ENCODE data around the gene PDZD4. TPM values are rescaled to one million over a fixed set of nuclear protein-coding genes. Genes with fewer than 3 reads are reported as not detected.

The PDZD4 gene
- total RNA-seq, 1 donor from 2014 or later: 4.8 TPM

DNA sequence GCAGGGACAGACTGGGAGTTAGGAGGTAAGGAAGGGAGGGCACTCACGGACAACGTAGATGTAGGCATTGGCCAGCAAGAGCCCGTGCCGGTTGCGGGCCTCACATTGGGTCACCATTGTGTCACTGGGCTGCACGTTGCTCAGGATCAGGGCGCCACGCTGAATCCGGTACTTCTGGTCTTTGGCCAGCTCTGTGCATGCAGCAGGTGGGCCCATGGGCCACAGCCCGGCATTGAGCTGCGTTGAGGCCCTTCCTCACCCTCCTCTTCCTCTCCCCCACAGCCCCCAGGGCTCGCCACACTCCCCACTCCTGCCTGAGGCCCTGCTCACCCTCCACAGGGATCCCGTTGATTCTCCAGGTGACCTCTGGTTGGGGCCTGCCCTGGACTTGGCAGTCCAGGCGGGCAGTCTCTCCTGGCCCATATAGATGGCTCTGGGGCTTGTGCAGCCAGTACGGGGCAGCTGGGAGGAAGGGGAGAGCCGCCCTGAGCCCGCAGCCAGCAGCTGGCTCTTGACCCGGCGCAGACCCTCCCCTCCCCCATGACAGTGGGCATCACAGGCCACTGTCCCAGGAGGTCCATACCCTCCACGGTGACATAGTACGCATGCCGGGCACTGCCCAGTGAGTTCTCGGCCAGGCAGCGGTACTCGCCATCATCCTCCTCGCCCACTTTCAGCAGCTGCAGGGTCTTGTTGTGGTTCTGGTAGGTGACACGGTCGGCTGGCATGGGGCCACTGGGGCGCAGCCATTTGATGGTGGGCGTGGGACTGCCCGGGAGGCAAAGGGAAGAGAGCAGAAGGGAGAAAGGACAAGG is 39.3 kb upstream of the PDZD4 start:
- Mint-ChIP-seq H3K4me3 (ENCODE audit: low read depth) (no peak overlapping the region), H3K4me1 (ENCODE audit: low read depth) (no peaks in the 10 kb centered on the region), H3K27me3 (peaks cover 8% of the 10 kb centered on the region), H3K27ac (no peak overlapping the region), H3K9me3 (ENCODE audit: low read depth) (peaks cover 2% of the 10 kb centered on the region), H3K36me3 (ENCODE audit: insufficient read depth) (no peaks in the 10 kb centered on the region)
- TF ChIP-seq, protein P1, sequence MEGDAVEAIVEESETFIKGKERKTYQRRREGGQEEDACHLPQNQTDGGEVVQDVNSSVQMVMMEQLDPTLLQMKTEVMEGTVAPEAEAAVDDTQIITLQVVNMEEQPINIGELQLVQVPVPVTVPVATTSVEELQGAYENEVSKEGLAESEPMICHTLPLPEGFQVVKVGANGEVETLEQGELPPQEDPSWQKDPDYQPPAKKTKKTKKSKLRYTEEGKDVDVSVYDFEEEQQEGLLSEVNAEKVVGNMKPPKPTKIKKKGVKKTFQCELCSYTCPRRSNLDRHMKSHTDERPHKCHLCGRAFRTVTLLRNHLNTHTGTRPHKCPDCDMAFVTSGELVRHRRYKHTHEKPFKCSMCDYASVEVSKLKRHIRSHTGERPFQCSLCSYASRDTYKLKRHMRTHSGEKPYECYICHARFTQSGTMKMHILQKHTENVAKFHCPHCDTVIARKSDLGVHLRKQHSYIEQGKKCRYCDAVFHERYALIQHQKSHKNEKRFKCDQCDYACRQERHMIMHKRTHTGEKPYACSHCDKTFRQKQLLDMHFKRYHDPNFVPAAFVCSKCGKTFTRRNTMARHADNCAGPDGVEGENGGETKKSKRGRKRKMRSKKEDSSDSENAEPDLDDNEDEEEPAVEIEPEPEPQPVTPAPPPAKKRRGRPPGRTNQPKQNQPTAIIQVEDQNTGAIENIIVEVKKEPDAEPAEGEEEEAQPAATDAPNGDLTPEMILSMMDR (IDR thresholded peaks at IDR 0.05; ENCODE audit: unreplicated experiment): no peak
- DNase-seq (ENCODE audit: low spot score, unreplicated experiment): no peak

DNA sequence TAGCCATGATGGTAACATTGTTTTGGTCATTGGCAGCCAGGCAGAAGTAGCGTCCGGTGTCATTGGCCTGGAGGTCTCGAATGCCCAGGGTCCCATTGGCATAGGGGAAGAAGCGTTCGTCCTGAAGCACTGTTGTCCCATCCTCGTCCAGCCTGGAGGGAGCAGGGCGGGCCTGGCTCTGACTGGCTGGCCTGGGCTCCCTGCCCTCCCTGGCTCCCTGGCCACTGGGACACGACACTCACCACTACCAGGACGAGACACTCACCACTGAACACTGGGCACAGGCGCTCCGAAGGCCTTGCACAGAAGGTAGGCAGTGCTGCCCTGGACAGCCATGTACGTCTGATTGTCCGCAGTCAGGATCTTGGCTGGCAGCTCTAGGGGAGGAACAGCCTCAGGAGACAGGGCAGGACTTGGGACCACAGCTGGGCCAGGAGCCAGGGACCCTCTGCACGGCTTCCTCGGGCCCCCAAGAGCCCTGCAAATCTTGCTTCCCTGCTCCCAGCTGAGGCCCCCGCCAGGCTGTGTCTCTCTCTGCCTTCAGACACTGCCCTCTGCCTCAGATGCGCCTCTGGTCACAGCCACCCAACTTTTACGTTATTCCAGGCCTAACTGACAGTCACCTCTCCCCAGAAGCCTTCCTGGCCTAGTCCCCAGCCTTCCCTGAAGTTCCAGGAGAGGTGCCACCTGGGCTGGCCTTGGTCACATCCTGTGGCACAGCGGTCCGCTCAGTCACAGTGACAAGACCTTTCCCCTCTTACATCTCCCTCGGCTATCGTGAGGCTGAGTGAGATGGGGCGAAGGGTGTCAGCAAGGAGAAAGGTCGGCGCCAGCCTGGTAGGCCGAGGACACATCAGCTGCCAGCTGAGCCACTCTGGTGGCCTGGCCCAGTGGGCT is 38.5 kb upstream of the PDZD4 start:
- DNase-seq (ENCODE audit: low spot score, unreplicated experiment): no peak
- no peaks in the 10 kb centered on the region for H3K9me3 Mint-ChIP-seq (ENCODE audit: low read depth)
- H3K36me3 Mint-ChIP-seq (ENCODE audit: insufficient read depth): no peaks in the 10 kb centered on the region
- H3K27ac Mint-ChIP-seq: no peak overlapping the region
- H3K27me3 Mint-ChIP-seq: peaks cover 6% of the 10 kb centered on the region
- no peak overlapping the region for H3K4me3 Mint-ChIP-seq (ENCODE audit: low read depth)
- H3K4me1 Mint-ChIP-seq (ENCODE audit: low read depth): no peaks in the 10 kb centered on the region
- TF ChIP-seq, protein P1 (IDR thresholded peaks at IDR 0.05; ENCODE audit: unreplicated experiment): no peak

DNA sequence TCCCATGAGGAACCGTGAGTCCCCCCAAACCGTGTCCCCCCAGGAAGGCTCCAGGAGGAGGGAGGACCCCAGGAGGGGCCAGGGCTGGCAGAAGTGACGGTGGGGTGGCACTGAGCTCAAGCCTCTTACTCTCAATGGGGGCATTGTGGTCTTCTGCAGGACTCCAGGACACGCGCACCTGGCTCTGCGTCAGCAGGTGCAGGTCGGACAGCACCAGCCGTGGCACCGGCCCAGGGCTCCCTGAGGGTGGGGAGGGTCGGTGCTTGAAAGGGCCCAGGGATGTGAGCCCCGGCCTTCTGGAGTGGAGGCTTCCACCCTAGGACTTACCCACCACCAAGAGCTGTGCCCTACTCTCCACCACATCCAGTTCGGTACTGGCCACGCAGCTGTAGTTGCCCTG is 37.3 kb upstream of the PDZD4 start:
- Mint-ChIP-seq H3K27ac (no peak overlapping the region), H3K9me3 (ENCODE audit: low read depth) (no peaks in the 10 kb centered on the region), H3K4me1 (ENCODE audit: low read depth) (no peaks in the 10 kb centered on the region), H3K27me3 (peaks cover 4% of the 10 kb centered on the region), H3K4me3 (ENCODE audit: low read depth) (no peak overlapping the region), H3K36me3 (ENCODE audit: insufficient read depth) (no peaks in the 10 kb centered on the region)
- TF ChIP-seq, protein P1 (IDR thresholded peaks at IDR 0.05; ENCODE audit: unreplicated experiment): no peak
- DNase-seq (ENCODE audit: low spot score, unreplicated experiment): no peak

DNA sequence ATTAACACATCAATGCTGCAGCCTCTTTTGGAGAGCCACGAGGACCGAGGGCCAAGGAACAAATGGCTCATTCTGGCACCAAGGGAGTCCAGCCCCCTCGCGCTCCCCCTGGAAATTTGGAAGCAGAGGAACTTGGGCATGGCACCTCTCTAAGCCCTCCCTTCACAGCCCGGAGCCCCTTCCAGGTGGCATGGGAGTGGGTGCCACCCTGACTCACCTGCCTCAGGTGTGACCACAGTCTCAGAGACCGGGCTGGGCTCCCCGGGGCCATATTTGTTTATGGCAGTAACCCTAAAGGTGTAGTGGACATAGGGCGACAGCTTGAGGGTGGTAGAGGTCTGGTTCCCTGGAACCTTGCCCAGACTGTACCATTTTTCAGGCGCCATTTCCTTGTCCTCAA is 36.8 kb upstream of the PDZD4 start:
- Mint-ChIP-seq H3K27ac (no peak overlapping the region), H3K27me3 (no peaks in the 10 kb centered on the region), H3K4me1 (ENCODE audit: low read depth) (no peaks in the 10 kb centered on the region), H3K36me3 (ENCODE audit: insufficient read depth) (no peaks in the 10 kb centered on the region), H3K9me3 (ENCODE audit: low read depth) (no peaks in the 10 kb centered on the region), H3K4me3 (ENCODE audit: low read depth) (no peak overlapping the region)
- DNase-seq (ENCODE audit: low spot score, unreplicated experiment): no peak
- TF ChIP-seq, protein P1 (IDR thresholded peaks at IDR 0.05; ENCODE audit: unreplicated experiment): no peak

DNA sequence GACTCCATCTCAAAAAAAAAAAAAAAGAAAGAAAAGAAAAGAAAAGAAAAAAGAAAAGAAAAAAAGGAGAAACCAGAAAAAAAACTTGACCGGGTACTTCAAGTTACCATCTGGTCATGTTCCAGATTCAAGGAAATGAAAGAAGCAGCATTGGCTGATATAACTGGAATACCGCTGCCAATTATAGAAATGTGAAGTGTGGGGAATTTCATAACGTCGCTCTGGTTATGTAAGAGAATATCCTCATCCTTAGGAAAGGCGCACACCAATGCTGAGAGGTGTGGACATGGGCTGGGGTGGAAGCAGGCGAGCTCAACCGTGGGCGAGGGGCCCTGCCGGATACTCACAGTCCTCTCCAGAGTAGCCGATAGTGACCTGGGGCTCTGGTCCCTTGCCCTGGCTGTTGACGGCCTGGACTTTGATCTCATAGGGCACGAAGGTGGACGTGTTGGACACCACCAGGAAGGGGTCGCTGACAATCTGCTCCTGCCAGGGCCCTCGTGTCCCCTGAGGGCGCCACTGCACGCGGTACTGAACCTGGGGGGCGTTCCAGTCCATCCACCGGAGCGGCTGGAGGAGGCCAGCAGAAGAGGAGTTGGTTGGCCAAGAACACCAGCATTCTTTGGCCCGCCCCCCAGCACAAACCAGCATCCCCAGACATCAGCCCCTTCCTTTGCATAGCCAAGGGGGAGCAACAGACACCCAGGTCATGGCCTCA is 36.1 kb upstream of the PDZD4 start:
- no peak overlapping the region for H3K27ac Mint-ChIP-seq
- TF ChIP-seq, protein P1 (IDR thresholded peaks at IDR 0.05; ENCODE audit: unreplicated experiment): no peak
- H3K27me3 Mint-ChIP-seq: no peaks in the 10 kb centered on the region
- no peaks in the 10 kb centered on the region for H3K9me3 Mint-ChIP-seq (ENCODE audit: low read depth)
- no peak for DNase-seq (ENCODE audit: low spot score, unreplicated experiment)
- H3K4me3 Mint-ChIP-seq (ENCODE audit: low read depth): no peak overlapping the region
- no peaks in the 10 kb centered on the region for H3K4me1 Mint-ChIP-seq (ENCODE audit: low read depth)
- no peaks in the 10 kb centered on the region for H3K36me3 Mint-ChIP-seq (ENCODE audit: insufficient read depth)
